GM21576 (cell line): ENCODE measurements around the gene TMEM135.
"Not testable (repeated sequence)": the region's sequence is repeated elsewhere in the genome, so short reads cannot be mapped to it uniquely, and the experiment has no call there.

ENCODE experiments used
- ATAC-seq: cut with Tn5 transposase; IDR thresholded peaks from one replicate; pipeline ENCODE4 v1.9.1; 2021; ENCODE audit warnings: mild to moderate bottlenecking, moderate library complexity; ENCODE audit not compliant: unreplicated experiment

TMEM135 gene

DNA sequence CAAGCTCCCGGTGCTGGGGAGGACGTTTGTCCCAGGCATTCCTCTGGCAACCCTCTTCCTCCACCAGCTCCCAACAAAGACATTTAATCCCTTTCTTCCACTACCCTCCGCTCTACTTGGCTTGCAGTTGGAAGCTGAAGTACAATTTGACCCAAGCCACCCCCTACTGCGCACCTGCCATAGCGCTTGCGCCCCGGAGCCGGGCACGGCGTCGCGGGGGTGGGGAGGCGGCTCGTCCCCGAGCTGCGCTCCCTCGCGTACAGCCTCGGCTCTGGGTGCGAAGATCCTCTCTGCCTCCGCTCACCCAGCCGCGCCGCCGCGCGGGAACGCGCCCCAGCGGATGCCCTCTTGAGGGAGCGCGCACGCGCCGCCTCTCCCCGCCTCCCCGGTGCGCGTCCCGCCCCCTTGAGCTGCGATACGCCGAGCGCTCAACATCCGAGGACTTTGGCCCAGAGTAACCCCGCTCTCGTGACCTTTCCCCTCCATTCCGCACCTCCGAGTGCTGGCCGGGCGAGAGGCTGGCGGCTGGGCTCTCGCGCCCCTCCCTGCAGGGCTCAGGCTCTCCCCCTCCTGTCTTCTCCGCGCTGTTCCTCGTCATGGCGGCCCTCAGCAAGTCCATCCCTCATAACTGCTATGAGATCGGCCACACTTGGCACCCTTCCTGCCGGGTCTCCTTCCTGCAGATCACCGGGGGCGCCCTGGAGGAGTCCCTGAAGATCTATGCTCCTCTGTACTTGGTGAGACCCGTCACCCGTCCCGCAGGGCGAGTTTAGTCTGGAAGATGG, at the start of gene TMEM135:
Gene TMEM135 (plus strand): TSS at position 485 of the 785 bp plus-strand sequence. CDS start 112 bp downstream, at position 597.
- peak; percentile 99 for ATAC-seq

DNA sequence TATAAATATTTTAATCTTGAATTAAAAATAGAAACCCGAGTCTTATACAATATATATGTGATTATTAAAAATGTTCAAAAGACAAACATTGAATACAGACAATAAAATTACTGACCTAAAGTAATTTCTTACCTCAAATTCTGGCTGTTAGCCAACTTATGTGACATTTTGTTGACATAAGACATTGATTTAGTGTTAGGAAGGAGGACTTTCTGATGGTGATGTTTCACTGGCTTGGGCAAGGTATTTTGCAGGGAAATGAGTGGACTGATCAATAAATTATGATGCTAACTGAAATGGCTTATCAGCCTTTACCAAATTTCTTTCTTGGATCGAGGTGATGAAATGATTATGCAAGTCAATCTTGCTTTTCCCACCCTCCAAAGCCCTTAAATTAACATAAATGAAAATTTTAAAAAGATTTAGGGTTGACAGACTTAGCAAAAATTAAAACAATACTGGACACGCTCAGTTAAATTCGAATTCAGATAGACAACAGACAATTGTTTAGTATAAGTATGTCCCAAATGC, 49.3 kb upstream of the TMEM135 start:
- no peak for ATAC-seq

DNA sequence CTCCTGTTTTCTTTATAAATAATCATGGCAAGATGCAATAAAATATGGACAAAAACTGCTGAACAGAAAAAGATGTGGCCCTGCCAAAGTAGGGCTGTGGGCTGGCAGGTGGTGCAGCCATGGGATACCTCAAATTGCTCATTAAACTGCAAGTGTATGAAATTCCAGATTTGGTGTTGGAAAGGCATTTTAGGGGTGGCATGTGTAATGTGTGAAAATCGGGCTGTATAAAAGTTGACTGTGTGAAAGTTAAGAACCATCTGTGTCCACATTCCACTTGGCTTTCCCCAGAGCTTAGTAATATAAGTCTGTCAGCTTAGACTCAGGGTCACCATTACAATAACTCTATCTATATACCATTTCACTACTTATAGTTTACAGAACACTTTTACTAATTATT, 47.7 kb upstream of the TMEM135 start:
- no peak for ATAC-seq

DNA sequence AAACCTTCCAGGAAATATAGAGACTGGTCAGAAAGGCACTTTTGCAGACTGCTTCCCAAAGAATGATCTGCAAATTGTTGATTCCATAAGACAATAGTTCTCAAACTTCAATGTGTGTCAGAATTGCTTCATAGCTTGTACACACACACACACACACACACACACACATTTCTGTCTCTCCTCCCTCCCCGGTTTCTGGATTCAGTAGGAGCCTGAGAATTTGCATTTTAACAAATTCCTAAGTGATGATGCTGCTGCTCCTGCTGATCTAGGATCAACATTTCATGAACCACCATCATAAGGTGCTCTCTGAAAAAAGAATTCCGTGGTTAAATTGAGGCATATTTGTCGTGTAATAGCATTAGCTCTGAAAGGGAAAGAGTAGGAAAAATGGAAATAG, 47.2 kb upstream of the TMEM135 start:
- no peak for ATAC-seq

DNA sequence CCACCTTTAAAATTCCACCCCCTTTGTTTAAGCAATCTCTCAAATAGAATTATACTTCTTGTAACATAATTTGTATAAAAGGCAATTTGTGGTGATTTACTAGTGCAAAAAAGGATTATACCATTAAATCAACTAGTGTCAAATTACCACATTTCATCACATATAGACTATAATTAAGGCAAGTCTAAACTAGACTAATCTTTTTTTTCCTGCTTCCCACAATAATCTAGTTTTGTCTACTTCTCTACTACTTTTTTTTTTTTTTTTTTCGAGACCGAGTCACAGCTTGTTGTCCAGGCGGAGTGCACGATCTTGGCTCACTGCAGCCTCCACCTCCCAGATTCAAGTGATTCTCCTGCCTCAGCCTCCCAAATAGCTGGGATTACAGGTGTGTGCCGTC, 46.4 kb upstream of the TMEM135 start:
- ATAC-seq, result no peak

DNA sequence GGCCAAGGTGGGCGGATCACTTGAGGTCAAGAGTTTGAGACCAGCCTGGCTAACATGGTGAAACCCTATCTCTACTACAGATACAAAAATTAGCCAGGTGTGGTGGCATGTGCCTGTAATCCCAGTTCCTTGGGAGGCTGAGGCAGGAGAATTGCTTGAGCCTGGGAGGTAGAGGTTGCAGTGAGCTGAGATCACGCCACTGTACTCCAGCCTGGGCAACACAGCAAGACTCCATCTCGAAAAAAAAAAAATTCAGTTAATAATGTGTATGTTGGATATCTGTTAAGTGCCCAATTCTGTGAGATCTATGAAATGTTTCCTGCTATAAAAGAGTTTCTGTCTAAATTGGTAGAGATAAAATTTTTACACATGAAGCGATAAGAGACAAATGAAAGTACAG, 45.4 kb upstream of the TMEM135 start:
- ATAC-seq, result not testable (repeated sequence)

DNA sequence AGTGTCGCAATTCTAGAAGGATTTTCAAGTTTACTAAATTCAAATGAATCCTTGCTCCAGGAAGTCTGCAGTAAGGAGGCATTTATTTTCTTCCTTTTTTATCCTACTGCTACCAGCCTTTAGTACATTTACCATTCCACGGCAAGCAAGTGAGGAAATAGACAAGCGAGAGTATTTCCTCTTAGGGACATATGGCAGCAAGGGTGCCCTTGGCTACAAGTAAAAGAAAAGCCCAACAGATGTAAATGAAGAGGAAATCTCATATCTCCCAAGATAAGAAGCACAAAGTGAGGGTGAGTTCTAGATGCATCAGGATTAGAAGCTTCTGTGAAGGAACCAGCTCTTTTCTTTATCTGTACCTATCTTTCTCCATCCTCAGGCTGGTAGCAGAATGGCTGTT, 44.7 kb upstream of the TMEM135 start:
- ATAC-seq, result no peak

DNA sequence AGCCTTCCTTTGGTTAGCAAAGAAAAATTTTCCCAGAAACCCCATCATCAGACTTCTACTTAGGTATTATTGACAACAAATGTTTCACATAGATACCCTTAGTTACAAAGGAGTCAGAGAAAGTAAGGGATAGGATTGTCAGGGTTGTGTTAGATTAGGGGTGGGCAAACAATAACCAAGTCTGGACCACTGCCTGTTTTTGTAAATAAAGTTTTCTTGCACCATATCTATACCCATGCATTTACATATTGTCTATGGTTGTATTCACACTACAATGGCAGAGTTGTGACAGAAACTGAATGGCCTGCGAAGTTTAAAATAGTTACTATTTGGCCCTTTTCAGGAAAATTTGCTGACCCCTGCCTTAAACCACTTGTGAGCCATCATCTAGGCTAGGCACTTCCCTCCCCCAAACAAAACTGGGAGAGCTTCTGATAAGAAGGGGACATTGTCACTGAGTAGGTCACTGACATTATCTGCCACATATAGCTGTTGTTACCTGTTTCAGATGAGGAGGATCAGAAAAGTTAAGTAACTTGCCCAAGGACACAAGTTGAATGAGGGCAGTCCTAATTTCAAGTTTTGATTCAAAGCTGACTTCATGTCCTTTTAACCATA, 40.7 kb upstream of the TMEM135 start:
- no peak for ATAC-seq

DNA sequence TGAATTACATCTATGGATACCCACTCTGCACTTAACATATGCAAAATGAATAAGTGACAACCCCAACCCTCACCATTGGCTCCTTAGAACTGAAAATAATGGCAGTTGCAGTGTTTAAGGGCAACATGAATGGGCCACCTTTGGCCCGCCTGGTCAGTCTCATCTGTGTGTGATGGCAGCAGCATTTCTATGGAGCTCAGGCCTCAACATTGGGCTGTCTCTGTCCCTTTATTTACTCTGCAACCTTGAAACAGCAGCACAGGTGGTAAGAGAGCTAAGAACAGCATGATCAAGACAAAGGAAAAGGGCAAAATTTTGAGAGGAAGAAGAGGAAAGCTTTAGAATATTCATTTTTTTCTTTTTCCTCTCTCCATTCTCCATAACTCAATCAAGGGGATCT, 38.3 kb upstream of the TMEM135 start:
- no peak for ATAC-seq

DNA sequence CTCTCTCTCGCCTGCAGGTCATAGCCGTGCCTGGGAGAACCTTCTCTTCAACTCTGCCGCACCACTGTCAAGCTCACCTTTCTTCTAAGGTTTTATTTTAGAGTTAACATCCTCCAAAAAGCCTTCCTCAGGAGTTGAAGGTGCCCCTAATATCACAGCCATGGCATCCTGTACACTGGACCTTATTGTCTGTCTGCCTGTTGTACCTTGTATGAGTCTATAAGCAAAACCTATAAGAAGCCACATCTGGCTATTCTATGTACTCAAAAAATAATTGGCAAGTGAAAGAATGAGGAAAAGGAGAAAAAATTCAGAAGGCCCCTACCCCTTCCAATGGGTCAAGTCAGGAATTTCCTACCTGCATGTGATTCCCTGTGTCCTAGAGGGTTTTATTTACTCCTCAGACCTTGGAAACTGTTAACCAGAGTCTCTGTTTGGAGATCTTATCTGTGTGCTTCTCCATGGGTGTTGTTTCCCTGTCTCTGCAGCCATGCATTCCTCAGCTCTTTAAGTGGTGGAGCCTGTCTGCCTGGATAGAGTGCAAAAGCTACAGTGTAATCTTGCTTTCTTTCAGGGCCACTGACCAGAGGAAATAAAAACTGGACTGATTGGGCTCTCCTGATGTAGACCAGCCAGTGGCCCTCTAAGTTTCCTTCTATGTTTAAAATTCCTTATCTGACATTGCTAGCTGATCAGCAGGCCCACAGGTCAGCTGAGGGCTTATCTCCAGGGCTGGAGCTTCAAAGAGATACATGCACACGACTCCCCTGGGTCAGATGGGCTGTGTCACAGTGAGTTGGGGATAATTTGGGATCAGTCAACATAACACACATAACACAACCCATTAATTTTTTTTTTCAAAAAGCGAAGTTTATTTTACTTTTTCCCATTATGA, 37.6 kb upstream of the TMEM135 start:
- no peak for ATAC-seq

DNA sequence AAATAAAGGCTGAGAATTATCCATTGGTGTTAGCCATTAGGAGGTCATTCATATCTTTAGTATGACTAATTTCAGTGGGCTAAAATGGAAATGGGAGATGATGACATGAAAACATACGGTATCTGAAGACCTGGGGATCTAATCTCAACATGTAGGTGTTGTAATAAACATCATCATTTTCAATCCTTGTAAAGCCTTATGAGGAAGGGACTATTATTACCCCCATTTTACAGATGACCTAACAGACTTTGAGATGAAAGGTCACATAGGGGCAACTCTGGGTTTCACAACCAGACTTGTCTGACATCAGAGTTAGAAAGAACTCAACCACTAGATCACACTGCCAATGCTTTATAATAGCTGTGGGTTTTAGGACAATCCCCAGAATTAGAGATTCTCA, 34.8 kb upstream of the TMEM135 start:
- no peak for ATAC-seq

DNA sequence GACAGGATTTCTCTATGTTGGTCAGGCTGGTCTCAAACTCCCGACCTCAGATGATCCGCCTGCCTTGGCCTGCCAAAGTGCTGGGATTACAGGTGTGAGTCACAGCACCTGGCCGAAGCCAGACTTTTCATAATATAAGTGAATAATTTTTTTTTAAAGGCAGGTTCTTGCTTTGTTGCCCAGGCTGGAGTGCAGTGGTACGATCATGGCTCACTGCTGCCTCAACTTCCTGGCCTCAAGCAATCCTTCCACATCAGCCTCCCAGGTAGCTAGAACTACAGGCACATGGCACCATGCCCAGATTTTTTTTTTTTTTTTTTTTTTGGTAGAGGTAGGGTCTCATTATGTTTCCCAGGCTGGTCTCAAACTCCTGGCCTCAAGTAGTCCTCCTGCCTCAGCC, 33.5 kb upstream of the TMEM135 start:
- ATAC-seq, result not testable (repeated sequence)

DNA sequence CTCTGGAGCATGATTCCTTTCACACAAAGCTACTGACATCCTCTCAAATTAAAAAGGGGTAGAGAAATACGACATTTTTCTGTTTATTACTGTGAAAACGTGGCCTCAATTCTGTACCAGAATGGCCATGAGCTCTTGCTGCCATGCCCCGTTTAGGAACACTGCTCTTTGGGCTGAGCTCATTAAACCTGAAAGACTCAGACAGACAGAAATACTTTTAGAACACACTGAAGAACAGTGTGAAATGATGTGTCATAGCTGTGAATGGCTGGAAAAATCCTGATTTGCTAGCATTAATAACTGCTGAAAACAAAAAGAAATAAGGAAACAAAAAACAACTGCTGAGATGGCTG, 32.2 kb upstream of the TMEM135 start:
- ATAC-seq, result no peak

DNA sequence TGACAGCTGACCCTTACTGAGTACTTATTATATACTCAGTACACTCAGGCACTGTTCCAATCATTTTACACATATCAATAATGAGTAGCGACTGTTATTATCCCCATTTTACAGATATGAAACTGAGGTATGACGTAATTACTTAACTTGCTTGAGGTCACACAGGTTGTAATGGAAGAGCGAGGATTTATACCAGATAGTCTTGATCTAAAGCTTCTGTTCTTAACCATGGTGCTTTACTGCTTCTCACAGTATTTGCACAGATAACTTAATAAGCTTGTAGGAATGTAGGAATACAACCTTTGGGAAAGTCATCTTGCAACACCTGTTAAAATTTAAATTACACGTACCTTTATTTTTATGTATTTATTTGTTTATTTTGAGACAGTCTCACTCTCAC, 31.7 kb upstream of the TMEM135 start:
- no peak for ATAC-seq

DNA sequence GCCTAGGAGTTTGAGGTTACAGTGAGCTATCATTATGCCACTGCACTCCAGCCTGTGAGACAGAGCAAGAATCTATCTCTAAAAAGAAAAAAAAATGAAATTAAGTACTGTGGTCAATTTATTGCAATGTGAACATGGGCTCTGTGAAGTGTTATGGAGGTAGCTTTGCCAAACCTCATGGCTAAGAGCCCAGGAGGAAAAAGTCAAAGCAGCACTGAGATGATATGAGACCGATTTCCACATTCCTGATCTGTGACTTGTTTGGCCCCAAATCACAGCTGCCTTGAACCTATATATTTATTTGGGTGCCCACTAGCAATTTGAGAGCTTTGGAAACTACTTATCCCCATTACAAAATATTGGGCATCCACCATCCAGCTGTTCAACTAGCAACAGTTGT, 29.8 kb upstream of the TMEM135 start:
- ATAC-seq, result no peak

DNA sequence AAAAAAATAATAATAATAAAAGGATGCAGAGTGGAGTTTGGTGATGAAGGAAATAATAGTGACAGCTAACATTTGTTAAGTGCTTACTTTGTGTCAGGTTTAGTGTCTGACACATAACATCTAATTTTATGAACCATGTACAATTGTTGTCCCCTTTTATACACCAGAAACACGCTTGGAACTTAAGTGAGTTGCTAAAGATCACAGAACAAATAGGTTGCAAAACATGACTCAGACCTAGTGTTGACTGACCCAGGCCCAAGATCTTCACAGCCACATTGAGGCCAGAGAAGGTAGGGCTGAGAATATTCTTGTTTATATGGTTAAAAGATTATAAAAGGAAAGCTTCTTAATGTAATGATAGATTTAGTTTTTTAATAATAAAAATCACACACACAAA, 25.6 kb upstream of the TMEM135 start:
- no peak for ATAC-seq

DNA sequence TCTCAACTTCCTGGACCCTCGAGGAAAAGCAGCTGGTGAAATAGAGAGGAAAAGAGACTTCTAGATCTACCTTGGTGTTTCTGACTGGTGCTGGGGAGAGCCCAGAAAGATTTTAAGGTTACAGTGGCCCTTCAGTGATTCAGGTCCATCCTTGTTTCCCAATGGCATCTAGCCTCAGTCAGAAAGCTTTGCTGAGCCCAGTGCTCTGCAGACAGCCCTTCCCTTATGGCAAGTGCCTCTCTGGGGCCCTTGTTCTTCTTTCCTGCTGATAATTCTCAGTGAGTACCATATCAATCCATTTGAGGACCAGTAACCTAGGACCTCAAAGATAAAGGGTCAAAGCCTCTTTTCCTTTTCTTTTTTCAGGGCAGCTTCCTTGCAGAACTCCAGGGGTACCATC, 25.1 kb upstream of the TMEM135 start:
- no peak for ATAC-seq

DNA sequence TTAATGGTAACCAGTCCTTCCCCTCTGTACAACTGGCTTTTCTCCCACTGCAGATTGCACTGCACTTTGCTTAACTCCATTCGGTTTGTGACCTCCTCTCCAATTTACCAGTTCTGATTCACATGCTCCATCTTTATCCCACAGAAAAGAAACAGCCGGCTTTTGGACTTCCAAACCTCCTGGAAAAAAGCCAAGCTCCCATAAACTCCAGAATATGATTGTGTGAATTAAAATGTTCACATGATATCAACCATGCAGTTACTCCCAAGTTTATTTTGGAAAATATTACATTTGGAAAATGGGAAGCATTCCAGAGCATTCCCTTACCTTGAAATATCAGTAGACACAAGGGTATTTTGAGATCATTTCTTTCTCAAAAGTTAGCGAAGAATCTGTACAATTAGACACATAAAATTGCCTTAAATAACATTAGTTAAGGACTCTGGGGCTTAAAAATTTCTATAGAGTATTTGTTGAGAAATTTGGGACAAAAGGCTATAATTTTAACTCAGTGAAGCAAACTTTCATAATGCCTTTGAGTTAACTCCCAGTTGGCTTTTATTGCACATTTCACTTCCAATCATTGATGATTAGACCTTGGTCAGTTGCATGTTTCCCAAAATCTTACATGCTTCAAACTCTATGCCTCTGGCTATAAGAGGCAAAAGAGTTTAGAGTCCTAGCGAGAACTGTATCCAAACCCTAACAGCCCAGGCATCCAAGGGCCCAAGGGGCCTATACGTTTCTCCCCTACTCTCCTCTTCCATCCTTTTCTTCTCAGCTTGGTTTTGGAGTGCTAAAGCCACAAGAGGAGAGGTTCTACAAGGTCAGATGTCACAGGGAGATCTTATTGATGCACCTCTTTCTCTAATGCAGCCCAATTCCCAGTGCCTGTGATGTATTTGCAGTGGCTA, 23.6 kb upstream of the TMEM135 start:
- ATAC-seq, result no peak

DNA sequence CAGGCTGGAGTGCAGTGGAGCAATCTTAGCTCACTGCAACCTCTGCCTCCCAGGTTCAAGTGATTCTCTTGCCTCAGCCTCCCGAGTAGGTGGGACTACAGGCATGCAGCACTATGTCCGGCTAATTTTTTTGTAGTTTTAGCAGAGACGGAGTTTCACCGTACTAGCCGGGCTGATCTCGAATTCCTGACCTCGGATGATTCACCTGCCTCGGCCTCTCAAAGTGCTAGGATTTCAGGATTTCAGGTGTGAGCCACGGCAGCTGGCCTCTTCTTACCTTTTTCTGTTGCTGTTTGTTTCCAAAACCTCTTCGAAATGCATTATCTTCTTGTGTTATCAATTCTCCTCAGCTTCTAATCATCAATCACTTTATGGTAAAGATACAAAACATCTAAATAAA, 22.1 kb upstream of the TMEM135 start:
- ATAC-seq, result no peak

DNA sequence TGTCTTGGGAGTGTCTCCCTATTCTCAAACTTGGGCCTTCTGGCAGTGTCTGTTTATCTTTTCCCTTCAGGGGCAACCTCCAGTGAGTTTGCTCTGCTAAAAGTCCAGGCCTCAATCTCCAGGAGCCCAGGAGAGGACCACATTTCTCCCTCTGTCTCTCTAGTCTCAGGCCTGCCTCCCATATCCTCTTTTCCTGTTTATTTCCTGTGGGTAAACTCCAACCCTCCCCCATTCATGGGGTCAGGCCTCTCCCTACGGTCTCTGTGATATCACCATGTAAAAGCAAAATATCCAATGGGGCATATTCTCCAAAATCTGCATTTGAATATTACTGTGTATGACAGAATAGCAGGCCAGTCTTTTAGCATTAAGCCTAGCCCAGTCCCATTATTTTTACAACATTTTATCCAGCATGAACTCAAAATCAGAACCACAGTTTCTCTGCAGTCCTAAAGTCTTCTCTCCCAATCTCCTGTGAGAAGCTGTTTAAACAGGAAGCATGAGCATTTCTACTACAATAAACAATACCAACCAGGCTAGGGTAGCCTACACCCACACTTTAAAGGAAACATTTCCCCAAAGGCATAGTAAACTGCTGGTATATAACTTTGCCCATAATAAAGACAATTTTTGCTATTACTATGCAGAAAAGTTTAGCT, 18.0 kb upstream of the TMEM135 start:
- no peak for ATAC-seq
